Calu3 (cell line): ENCODE results near the gene MED29. TPM values are rescaled to one million over a fixed set of nuclear protein-coding genes. Genes with fewer than 3 reads are reported as not detected.

Experiments used
- BruUV-seq: library from RNA; stranded (reverse); fragments of 400-500 nt; replicated peaks from 2 replicates; lab custom pipeline; 2021; lab: Mats Ljungman, UMichigan
- CTCF ChIA-PET: fragments of 300-600 bp; sonication (Branson Sonifier 250); formaldehyde crosslinking; loops from one replicate; lab custom pipeline; 2022; ENCODE audit warnings: antibody characterized with exemption; lab: Charles Lee
- DNase-seq: peaks from one replicate; pipeline ENCODE4 v3.0.0; 2022
- H3K27ac Mint-ChIP-seq: one replicate; pipeline ENCODE4 v1.8.0; 2022; ENCODE audit warnings: mixed read lengths; ENCODE audit not compliant: unreplicated experiment
- H3K27me3 Mint-ChIP-seq: one replicate; pipeline ENCODE4 v1.8.0; 2022; ENCODE audit warnings: mixed read lengths; ENCODE audit not compliant: unreplicated experiment
- H3K36me3 Mint-ChIP-seq: one replicate; pipeline ENCODE4 v1.8.0; 2022; ENCODE audit warnings: mild to moderate bottlenecking, moderate library complexity, mixed read lengths; ENCODE audit not compliant: insufficient read depth, unreplicated experiment
- H3K4me1 Mint-ChIP-seq: one replicate; pipeline ENCODE4 v1.8.0; 2022; ENCODE audit warnings: mild to moderate bottlenecking, low read depth, mixed read lengths; ENCODE audit not compliant: unreplicated experiment
- H3K4me3 Mint-ChIP-seq: one replicate; pipeline ENCODE4 v1.8.0; 2022; ENCODE audit warnings: mild to moderate bottlenecking, low read depth, moderate library complexity, mixed read lengths; ENCODE audit not compliant: unreplicated experiment
- H3K9me3 Mint-ChIP-seq: one replicate; pipeline ENCODE4 v1.8.0; 2022; ENCODE audit warnings: low read depth, mixed read lengths; ENCODE audit not compliant: unreplicated experiment
- CTCF ChIP-seq: fragments of 200-600 bp; IDR thresholded peaks from one replicate; pipeline ENCODE4 v1.8.0; 2022; ENCODE audit warnings: antibody characterized with exemption; ENCODE audit not compliant: unreplicated experiment
- intact Hi-C: fragments of 100-400 bp; cut with micrococcal nuclease; formaldehyde crosslinking; loops from one replicate; pipeline ENCODE4 v1.10.0; 2022; ENCODE audit not compliant: unreplicated experiment
- total RNA-seq: library from RNA; stranded (reverse); gene quantifications from 2 replicates; pipeline ENCODE4 v1.2.3, GENCODE V29; 2022

The MED29 gene
- total RNA-seq, 1 experiment from 2014 or later, result 56.8 TPM

GRCh38 chr19:39438270-39438934 is 47.2 kb downstream of the MED29 start:
- no peak for TF ChIP-seq CTCF
- Mint-ChIP-seq H3K4me3 (no peak overlapping the region), H3K27ac (no peak overlapping the region), H3K9me3 (no peaks in the 10 kb centered on the region), H3K4me1 (peaks cover 20% of the 10 kb centered on the region), H3K36me3 (peaks cover 51% of the 10 kb centered on the region), H3K27me3 (peaks cover 9% of the 10 kb centered on the region)
- intact Hi-C loops, result no loop called here
- DNase-seq, result no peak
- no TSS peak for BruUV-seq
- CTCF ChIA-PET, result interaction anchor here (0.7 kb wide), 1 partner anchor 102 kb away, joined by 3 read pairs; no protein-coding TSS in a partner anchor

- BruUV-seq, result TSS peak; percentile 99
- DNase-seq, result no peak
- H3K36me3 Mint-ChIP-seq, result peaks cover 39% of the 10 kb centered on the region
- H3K9me3 Mint-ChIP-seq, result no peaks in the 10 kb centered on the region
- CTCF ChIA-PET, result interaction anchor here (0.6 to 0.9 kb wide), 4 partner anchors 8 to 730 kb away, joined by 3 to 7 read pairs (median 4); partner anchors contain the start of gene RPS16
- intact Hi-C loops, result loop anchor here (10.0 kb wide), 1 partner anchor 230 kb away; no protein-coding TSS in a partner anchor
- peak overlapping the region; percentile 96 for H3K4me3 Mint-ChIP-seq
- peaks cover 16% of the 10 kb centered on the region for H3K4me1 Mint-ChIP-seq
- H3K27ac Mint-ChIP-seq, result peak overlapping the region; percentile 99
- no peaks in the 10 kb centered on the region for H3K27me3 Mint-ChIP-seq
- TF ChIP-seq CTCF, result no peak
Measured at GRCh38 chr19:39444598-39445195, 53.5 kb downstream of the MED29 start.

DNA sequence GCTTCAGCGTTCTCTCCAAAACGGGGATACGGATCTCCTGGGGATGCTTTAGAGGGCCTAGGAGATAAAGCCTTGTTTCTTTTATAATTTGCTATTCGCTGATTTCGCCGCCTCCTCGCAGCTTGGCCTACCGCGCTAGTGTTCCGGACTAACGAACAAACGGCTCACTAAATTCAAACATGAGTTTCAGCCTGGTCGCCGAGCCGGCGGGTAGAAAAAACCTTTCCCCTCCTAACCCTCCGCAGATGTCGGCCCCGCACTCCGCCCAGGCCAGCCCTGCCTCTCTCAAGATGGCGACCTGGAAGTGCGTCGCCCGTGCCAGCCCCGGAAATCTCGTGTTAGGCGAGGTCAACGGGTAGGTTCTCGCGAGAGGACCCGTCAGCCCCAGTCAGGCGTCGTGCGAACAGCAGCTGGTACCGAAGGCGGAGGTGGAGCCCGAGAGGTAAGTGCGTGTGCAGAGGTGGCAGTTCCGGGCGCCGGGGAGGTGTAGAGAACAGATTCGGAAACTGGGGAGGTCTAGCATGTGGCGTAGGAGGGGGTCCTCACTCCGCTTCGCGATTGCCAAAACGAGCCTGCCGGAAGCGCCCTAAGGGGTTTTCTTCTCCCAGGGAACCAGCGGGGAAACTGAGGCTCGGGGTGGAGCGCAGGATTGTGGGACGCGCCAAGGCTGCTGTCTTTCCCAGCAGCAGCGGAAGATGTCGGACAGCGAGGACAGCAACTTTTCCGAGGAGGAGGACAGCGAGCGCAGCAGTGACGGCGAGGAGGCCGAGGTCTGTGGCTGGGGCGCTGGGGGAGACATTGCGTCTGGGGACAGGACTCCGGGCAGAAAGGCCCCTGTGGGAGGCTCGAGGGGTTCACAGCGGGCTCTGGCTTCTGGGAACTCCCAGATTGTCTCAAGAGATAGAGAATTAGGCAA is 54.3 kb downstream of the MED29 start, which contains the start of gene SUPT5H:
Gene SUPT5H, plus strand, starts transcription at position 387 of the 916 bp plus-strand sequence. Its CDS starts 309 bp downstream, at position 696.
- Mint-ChIP-seq H3K36me3 (peaks cover 38% of the 10 kb centered on the region), H3K9me3 (no peaks in the 10 kb centered on the region), H3K4me1 (peaks cover 16% of the 10 kb centered on the region), H3K27ac (peak within 1 kb of the TSS; percentile 99), H3K4me3 (peak within 1 kb of the TSS; percentile 96), H3K27me3 (no peaks in the 10 kb centered on the region)
- peak; percentile 98 for DNase-seq
- TSS peak; percentile 69 for BruUV-seq
- TF ChIP-seq CTCF, result no peak
- intact Hi-C loops, result loop anchor here (10.0 kb wide), 1 partner anchor 229 kb away; no protein-coding TSS in a partner anchor
- CTCF ChIA-PET, result interaction anchor here (0.7 to 0.9 kb wide), 3 partner anchors 10 to 731 kb away, joined by 3 to 7 read pairs (median 4); partner anchors contain the start of gene RPS16
